A172 (cell line): ENCODE results near the gene TTC9. TPM values are rescaled to one million over a fixed set of nuclear protein-coding genes. Genes with fewer than 3 reads are reported as not detected.

Experiments used
- DNase-seq: peaks from one replicate; pipeline ENCODE4 v3.0.0-alpha.2; 2015; ENCODE audit warnings: low spot score
- total RNA-seq: library from RNA; depleted of rRNA; stranded (reverse); fragments of >200 nt; shearing (Covaris generic); gene quantifications from 2 replicates; pipeline ENCODE4 v1.2.3, GENCODE V29; 2014

The TTC9 gene
- total RNA-seq, 1 experiment from 2014 or later = 1.4 TPM

DNA sequence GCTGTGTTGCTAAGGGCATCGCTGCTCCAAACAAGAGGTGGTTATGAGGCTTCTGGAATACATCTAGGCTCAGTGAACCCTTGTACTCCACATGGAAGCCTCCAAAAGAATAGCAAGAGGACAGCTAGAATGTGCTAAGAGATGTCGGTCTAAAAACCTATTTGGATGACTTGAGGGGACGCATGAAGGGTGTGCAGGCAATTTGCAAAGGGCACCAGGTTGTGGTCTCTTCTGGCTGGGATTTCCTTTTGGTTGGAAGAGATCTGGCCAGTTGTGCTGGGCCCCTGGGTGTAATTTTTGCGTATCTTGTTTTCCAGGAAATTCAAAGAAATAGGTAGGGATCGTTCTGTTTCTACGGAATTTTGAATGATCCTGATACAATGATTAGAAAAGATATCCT lies 4.2 kb downstream of the TTC9 start:
- no peak for DNase-seq

DNA sequence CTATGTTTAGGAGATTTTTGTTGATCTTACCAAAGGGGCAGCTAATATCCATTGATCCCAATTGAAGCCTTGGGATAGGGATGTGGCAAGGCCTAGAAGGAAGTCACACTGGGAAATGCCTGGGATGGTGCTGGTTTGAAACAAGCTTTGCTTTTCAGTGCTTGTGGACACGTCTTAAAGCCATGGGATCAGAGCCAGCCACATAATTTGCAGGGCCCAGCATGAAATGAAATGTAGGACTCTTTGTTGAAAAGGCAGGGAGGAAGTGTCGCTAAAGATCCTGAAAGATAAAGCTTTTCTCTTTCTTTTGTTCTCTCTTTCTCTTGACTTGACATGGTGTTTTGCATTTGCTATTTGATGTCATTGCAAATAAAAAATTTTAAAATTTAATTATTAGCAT lies 5.0 kb downstream of the TTC9 start:
- DNase-seq = no peak

DNA sequence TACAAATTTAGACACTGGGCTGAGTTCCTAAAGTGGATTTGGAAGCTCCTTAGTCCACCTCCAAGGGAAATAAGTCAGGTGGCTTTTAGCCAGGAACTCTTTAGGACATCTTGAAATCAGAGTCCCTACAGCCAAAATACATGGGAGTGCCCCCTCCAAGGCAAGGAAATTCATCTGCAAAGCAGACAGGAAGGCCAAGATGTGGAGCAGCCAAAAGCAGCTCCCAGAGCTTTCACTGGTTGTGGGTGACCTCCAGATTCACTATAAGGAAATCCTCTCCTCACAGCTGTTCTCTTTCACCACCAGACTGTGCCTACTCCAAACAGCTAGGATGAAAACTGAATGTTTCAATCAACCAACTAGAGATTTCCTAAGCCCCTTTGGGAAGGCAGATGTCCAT lies 6.6 kb downstream of the TTC9 start:
- DNase-seq = no peak

DNA sequence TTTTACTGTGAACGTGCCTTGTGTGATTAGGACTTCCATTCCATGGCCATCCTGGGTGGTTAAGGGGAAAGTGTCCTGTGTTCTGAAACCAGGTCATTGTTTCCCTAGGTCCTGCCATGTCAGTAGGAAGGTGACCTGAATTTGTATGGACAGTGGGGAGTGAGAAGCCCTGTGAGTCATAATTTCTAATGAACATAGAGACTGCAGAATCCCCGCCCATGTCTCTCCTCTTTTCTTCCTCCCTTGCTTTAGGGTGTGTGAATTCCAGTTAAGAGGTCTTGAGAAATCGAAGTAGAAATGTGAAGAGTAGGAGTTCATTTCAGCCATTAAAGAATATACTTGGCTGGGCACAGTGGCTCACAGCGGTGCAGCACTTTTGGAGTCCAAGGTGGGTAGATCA lies 8.1 kb downstream of the TTC9 start:
- DNase-seq = no peak

DNA sequence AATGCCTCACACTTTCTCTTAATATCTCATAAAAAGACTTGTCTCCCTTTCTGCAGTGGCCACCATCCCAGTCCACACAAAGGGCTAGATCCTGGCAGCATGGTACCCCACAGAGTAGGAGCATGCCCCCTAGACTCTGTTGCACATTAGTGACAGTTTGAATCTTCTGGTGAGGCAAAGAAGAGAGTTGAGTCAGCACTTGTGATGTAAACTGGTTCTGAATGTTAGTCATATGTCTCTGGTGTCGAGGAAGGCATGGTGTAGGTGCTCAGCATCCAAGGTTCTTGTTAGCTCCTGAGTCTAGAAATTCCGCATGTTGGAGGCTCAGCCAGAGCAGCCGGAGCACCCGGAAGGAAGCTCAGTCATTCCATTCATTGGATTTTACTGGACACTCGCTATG lies 9.8 kb downstream of the TTC9 start:
- no peak for DNase-seq

DNA sequence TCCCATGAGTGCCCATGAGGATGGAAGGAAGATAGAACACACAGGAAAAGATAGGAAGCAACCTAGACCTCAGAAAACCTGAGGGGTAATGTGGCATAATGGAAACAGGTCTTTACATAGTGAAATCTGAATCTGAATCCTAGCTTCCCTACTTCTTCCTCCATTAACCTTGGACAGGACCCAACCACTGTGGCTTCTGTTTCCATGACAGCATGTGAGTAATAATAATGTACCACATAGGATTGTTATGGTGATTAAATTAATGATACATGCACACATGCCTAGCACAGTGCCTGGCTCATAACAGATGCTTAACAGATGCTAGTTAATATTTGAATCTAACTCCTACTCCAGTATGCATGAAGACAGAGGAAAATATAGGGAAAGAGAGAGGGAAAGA lies 11.2 kb downstream of the TTC9 start:
- DNase-seq = no peak

DNA sequence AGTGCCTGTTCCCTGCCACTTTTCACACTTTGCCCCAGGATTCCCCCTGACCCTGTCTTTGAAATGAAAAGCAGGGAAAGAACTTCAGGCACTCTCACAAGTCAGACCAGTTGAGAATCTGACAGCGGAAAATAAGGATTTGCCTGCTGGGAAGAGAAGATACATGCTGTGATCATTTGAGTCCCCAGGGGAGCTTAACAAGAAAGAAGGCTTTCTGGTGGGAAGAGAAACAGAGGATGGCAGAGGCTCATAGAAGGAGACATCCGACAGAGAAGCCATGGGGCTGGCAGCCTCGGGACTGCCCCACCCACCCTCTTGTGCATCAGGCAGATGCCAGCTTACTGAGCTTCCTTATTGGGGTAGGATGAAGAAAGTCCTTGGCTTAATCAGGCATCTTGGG lies 11.9 kb downstream of the TTC9 start:
- no peak for DNase-seq

DNA sequence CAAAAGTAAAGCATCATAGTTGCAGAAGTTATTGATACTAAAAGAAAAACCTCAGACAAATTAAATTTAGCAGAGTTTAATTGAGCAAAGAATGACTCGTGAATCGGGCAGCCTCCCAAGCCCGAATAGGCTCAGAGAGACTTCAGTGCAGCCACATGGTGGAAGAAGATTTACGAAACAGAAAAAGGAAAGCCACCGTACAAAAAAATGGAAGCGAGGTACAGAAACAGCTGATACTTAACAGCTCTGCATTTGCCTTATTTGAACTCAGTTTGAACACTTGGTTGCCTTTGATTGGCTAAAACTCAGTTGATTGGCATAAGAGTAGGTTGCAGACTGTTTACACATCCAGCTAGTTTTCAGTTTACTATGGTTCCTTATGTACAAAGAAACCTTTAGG lies 12.9 kb downstream of the TTC9 start:
- DNase-seq = no peak

DNA sequence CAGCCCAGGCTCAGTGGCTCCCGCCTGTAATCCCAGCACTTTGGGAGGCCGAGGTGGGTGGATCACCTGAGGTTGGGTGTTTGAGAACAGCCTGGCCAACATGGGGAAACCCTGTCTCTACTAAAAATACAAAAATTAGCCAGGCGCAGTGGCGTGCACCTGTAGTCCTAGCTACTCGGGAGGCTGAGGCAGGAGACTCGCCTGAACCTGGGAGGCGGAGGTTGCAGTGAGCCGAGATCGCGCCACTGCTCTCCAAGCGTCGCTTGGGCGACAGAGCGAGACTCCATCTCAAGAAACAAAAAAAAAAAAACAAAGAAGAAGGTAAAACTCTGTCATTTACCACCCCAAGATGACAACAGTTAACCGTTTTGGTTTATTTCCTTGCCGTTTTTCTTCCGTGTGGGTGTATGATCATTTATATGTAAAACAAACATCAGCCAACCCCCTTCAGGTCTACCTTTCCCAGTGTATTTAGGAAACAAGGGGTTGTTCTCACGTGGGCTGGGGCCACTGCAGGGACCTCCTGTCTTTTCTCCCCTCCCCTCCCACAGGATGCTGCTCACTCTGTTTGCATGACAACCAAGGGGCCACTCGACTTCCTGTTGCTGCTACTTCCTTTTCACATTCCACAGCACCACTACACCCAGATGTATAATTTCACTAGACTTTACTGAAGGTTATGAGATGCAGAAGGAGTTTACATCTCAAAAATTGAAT lies 13.6 kb downstream of the TTC9 start:
- DNase-seq = no peak

DNA sequence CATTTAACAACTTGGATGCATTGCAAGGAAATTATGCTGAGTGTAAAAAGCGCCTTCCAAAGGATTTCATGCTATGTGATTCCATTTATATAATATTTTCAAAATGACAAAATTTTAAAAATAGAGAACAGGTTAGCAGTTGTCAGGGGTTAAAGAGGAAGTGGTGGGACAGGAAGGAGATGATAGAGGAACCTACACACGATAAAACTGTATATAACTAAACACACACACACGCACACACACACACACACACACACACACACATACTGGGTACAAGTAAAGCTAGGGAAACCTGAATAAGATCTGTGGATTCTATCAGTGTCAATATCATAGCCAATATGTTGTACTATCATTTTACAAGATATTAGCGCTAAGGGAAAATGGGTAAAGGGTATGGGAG lies 17.2 kb downstream of the TTC9 start:
- DNase-seq = no peak

DNA sequence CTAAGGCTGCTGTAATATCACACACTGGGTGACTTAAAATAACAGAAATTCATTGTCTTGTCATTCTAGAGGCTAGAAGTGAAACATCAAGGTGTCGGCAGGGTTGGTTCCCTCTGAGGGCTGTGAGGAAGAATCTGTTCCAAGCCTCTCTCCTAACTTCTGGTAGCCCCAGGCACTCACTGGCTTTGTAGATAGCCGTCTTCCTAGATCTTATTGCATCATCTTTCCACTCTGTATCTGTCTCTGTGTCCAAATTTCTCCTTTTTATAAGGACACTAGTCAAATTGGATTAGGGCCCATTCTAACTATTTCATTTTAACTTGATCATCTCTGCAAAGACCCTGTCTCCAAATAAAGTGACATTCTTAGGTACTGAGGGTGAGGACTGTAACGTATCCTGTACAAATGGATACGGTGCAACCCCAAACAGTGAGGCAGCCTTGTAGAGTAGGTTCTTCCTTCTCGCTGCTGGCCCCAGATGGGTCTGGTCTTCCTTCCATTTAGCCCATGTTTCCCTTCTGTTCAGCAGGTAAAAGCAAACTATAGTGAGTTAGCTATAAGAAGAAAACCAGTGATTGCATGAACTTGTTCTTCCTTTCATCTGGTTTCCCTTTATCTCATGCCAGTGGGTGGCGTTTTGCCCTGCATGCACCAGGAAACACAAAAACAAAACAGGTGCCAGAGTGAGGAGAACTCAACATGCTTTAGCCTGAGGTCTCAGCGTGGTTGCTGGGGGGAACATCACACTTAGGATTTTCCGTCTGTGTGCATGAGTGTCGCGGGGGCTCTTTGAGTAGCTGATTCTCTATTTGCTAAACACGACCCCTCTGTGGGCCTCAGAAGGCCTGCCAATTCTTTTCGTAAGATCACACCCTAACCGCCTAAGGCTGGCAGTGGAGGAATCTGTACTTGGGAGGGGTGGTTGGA lies 19.5 kb downstream of the TTC9 start:
- no peak for DNase-seq

DNA sequence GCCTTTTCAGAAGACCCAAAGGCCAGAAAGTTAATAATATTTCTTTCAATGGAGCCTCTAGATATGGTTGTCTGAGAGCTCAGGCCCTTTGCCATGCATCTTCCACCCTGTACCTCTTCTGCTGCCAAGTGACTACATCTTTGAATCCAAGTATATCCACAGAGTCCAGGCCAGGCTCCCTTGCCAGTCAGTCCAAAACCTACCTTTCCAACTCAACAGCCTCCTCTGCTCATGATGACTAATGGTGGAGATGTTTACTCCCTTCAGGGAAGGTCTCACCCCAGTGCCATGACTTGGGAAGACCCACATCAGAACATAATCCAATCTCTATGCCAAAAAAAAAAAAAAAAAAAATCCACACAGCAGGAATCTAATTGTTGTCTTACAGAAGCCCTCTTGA lies 20.4 kb downstream of the TTC9 start:
- no peak for DNase-seq

DNA sequence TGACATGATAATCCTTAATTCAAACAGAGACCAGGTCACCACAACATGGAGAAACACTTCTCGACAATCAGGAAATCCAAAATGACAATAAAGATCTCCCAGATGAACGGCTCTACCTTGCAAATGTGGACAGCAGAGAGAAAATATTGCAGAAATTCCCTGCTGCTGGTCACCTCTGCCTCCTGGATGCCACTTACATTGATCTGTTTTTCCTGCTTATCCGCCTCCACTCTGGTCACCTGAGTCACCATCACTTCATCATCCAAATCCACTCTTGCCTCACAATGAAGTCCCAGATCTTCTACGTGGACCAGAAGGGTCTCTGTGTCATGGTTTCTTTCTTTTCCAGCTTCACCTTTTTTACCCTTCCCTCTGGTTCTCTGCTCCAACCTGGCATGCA lies 21.1 kb downstream of the TTC9 start:
- DNase-seq = no peak

DNA sequence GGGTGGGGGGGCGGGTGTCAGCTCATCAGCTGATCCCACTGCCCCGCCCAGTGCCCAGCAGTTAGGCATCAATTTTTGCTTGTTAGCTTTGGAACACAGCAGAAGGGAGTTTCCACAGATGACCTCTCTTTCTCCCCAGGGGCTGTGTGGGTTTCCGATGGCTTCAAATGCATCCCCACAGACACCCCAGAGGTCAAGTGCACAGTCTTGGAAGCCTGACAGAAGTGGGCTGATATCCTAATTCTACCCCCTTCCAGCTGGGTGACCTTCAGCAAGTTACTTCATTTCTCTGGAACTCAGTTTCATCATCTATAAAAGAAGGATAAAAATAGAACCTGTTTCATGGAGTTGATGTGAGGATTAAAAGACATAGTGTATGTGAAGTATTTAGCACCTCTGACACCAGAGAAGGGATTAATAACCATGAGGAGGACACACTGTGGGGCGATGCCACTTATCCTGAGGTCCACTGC lies 22.0 kb downstream of the TTC9 start:
- peak; percentile 55 for DNase-seq

DNA sequence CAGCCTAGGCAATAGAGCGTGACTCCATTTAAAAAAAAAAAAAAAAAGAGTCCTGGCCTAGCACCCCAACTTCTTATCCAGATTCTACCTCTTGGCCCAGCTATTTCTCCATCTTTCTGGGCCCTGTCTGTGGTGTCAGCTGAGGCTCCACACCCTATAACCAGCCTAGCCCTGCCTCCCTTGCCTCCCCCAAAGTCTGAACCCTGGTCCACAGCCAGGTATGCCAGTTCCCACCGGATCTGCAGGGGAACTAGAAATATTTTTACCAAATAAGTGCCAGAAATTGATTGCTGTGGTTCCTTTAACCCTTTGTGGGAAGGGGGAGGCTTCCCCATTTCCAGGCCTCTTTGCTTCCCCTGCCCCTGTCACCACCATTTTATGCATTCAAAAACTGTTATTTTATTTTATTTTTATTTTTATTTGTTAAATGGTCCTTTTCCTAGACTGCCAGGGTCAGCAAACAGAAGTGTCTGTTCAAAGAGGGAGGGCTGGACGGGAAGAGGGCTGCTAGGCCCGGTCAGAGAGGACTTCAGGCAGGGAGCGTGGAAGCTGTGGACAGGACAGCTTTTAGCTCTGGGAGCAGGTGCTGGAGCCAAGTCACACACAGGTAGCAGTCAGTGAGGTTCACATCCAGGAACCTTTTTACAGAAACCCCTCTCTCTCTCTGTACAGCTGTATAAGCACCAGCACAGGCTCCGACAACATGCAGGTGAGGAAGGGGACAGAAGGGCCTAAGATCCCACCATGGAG lies 23.2 kb downstream of the TTC9 start:
- DNase-seq = no peak

DNA sequence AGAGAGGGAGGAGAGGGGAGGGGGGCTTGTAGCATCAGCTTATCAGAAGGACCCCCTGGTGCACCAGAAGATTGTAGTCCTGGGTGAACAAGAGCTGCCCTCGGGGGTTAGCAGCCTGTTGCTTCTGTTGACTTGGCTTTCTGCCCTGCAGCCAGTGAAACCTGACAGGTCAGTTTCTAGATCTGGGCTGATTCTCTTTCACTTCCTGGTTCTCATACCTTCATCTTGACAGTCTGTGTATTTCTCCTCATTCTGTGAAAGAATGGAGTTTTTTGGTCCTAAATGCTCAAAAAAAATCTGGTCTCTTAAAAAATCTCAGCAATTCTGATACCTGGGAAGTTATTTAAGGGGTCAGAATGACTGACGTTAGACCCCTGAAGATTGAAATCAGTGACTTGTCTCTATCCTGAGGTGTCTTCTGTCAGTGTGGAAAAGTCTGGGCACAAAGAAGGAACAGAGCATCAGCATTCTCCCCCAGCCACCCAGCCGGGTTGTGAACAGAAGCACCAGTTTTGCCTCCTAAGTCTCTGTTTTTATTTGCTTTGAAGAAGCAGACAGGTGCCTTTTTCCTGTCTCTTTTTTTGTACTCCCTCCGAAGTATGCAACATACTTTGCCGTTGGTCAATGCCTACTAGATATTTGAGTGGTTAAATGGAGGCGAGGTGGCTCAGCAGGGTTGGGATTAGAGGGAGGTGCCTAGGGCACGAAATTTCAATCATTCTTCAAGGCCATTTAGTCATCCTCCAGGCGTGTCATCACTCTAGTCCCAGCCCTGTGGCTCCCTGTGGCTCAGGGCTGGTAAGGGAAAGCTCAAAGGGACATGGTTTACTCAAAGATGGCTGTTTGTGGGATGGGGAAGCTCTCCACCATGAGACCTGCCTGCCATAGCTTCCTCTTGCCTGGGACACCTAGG lies 24.0 kb downstream of the TTC9 start:
- peak; percentile 72 for DNase-seq

DNA sequence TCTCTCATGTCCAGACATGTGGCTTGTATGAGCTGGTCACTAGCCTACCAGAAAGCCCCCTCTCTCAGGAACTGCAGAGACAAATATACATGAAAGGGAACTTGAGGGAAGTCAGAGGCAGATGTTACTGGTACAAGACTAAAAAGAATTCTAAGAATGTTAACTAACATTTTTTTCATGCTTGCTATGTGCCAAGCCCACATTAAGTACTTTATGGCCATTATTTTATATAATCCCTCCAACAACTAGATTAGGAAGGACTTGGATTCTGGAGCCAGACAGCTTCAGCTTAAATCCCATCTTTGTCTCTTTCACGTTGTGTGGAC lies 24.6 kb downstream of the TTC9 start:
- no peak for DNase-seq

DNA sequence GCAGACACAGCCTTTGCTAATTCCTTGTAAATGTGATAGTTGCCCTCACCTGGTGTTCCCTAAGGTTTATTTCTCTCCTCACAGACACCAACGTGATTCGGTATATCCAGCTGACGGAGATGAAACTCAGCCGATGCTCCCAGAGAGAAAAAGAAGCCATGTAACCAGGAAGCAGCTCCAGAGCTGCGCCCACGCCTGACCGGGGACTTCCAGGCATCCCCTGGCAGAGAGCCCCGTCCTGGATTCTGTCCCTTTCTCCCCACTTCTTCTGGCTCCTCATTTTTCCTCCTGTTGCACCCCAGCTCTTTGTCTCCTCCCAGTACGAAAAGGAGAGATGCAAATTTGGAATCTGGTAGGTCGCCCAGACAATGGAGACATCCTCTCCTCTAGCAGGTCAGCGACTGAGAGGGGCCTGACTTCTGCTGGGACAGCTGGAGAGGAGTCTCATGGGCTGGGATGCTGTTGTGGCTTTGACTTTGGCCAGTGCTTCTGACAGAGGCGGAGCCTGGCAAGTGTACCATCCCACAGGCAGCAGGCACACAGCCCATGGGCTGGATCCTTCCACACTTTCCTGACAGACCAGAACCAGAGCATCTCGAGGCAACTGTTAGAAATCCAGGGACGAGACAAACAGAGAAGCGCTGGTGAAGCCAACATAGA lies 29.4 kb downstream of the TTC9 start:
- no peak for DNase-seq

DNA sequence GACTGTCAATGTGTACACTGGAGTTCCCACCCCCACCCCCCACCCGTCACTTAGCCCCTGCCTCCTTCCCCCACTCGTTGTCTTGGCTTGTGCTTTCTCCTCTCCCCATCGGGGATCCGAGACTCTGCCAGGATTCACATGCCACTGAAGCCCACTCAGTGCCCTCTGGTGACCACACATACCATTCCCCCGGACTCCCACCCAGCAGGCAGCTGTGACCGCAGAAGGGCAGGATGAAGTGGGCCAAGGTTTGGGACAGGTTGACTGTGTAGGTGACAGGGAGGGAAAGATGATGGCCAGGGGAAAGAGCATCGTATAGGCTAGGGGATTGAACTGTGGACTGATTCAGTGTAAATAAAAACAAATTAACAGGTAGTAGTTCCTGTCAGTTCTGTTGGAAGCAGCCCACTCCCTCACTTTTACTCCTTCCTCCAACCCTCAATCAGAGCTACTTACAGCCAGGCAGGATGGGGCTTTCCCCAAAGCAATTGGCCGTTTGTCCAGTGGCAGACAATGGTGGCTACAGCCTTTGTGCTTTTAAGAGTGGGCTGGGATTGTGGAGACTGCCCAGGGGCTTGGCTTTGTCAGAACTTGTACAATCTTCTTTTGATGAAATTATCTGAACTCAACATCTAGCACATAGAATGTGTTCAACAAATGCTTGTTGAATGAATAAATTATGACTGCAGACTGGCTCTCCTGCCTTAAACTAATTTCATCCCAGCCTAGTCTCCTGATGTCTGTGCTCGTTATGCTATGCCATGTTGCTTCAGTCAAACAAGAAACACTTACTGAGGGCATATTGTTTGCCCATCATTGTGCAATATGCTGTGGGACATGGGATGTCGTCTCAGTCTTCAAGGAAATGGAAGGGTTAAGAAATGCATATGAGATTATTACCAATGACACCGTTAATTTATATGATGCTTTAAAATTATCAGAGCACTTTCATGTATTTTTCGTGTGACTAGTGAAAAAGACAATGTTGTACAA lies 30.2 kb downstream of the TTC9 start:
- DNase-seq = no peak

DNA sequence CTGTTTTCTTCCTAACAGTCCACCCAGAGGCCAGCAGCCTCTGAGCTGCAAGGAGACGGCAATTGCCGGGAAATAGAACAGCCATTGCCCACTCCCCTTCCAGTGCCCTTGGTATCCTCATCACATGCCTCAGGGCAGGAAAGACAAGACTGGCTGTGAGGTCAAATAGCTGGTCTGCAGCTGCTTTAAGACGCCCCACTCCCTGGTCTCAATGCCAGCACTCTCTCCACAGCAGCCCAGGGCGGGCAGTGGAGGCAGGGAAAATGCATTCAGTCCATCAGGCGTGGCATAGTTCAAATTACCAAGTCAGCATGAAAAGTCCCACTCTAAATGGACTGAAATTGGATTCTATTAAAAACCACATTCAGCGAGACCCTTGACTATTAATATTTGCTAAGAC lies 35.6 kb downstream of the TTC9 start:
- DNase-seq = no peak
